HUDEP-2 (cell line): ENCODE measurements around the gene TRA2A.
"Not testable (repeated sequence)": the region's sequence is repeated elsewhere in the genome, so short reads cannot be mapped to it uniquely, and the experiment has no call there.

Source experiments
- DNase-seq, 76 experiments: peaks; one replicate each; lab custom pipeline; 2025; ENCODE audit not compliant: unreplicated experiment in 76 of 76; lab: John Stamatoyannopoulos, UW

Gene TRA2A

GRCh38 chr7:23513746-23514145, 18.0 kb downstream of the TRA2A start:
- DNase-seq = not testable (repeated sequence)

- no peak for DNase-seq
These were observed 37.8 kb downstream of the TRA2A start for GRCh38 chr7:23494009-23494408.

- no peak for DNase-seq
These were observed 40.3 kb downstream of the TRA2A start for GRCh38 chr7:23491502-23491901.

GRCh38 chr7:23490357-23491135, 41.2 kb downstream of the TRA2A start:
- DNase-seq = peak in 48 of 76 experiments; percentile 2 to 71 (median 32)

GRCh38 chr7:23488714-23489113, 43.1 kb downstream of the TRA2A start:
- DNase-seq = not testable (repeated sequence)

- DNase-seq = no peak
These were observed 44.1 kb downstream of the TRA2A start for GRCh38 chr7:23487670-23488069.

GRCh38 chr7:23486002-23486773, 45.6 kb downstream of the TRA2A start:
- DNase-seq = no peak

- no peak for DNase-seq
These were observed 49.1 kb downstream of the TRA2A start for GRCh38 chr7:23482686-23483085.

- no peak for DNase-seq
These were observed 53.6 kb downstream of the TRA2A start for GRCh38 chr7:23477962-23478866.

GRCh38 chr7:23477157-23477499, 54.7 kb downstream of the TRA2A start:
- no peak for DNase-seq

GRCh38 chr7:23476286-23477156, 55.3 kb downstream of the TRA2A start:
- no peak for DNase-seq

- no peak for DNase-seq
These were observed 56.3 kb downstream of the TRA2A start for GRCh38 chr7:23475576-23475839.

- peak in 3 of 76 experiments; percentile 46 to 61 (median 47) for DNase-seq
These were observed 56.8 kb downstream of the TRA2A start for GRCh38 chr7:23474829-23475575.

- DNase-seq = peak in 75 of 76 experiments; percentile 84 to 100 (median 97)
These were observed 57.5 kb downstream of the TRA2A start for GRCh38 chr7:23474094-23474828.

- DNase-seq = peak in 18 of 76 experiments; percentile 24 to 81 (median 55)
These were observed 58.0 kb downstream of the TRA2A start for GRCh38 chr7:23473844-23474093.

- peak in 39 of 76 experiments; percentile 7 to 85 (median 40) for DNase-seq
These were observed 58.6 kb downstream of the TRA2A start for GRCh38 chr7:23472956-23473843.

- DNase-seq = peak in 2 of 76 experiments; percentile 18 to 29
These were observed 59.2 kb downstream of the TRA2A start for GRCh38 chr7:23472556-23472955.

GRCh38 chr7:23472046-23472445, 59.7 kb downstream of the TRA2A start:
- DNase-seq = peak in 12 of 76 experiments; percentile 14 to 53 (median 32)
